K562 (cell line): ENCODE results near the gene AP4E1. TPM values are rescaled to one million over a fixed set of nuclear protein-coding genes. Genes with fewer than 3 reads are reported as not detected.

Experiments used
- ATAC-seq: fragments of 200-7000 bp; cut with Tn5 transposase; 3 replicates; pipeline ENCODE4 v1.9.1; 2020; ENCODE audit warnings: moderate library complexity
- BruUV-seq: library from RNA; stranded (reverse); fragments of 400-500 nt; replicated peaks from 2 replicates; lab custom pipeline; 2021; lab: Mats Ljungman, UMichigan
- CTCF ChIA-PET: fragments of 300-600 bp; formaldehyde crosslinking; extraction: SDS; loops from one replicate; lab custom pipeline; 2021; ENCODE audit warnings: low intra/inter-chr PET ratio; lab: Yijun Ruan, JAX
- POLR2A ChIA-PET: fragments of 300-600, 350-650 bp; sonication (Branson Sonifier 250); formaldehyde crosslinking; extraction: SDS; loops from one replicate; lab custom pipeline; 2021; ENCODE audit warnings: antibody characterized with exemption, inconsistent platforms; lab: Yijun Ruan, JAX
- DNase-seq, 4 experiments: peaks; one replicate each; pipeline versions ENCODE4 v3.0.0 to v3.0.0-alpha.2; 2011 to 2018; ENCODE audit warnings: low spot score in 3 of 4, mixed read lengths in 3 of 4; ENCODE audit errors: extremely low read depth in 1 of 4
- FAIRE-seq: peaks from 2 replicates; lab custom pipeline; 2011; peaks lifted over from hg19 to GRCh38; lab: Jason Lieb, UNC
- H2AFZ ChIP-seq: 2 replicates; pipeline ENCODE4 v1.6.0; 2011; ENCODE audit warnings: low read depth, low read length, control low read depth, inconsistent platforms
- H3K27ac ChIP-seq: fragments of 200-600 bp; 3 replicates; pipeline ENCODE4 v1.8.0; 2011; ENCODE audit warnings: low read depth, mild to moderate bottlenecking, control low read depth, inconsistent platforms, low read length, moderate library complexity, mixed read lengths; ENCODE audit errors: extremely low read depth
- H3K27me3 ChIP-seq, 2 experiments: fragments of 300-600 bp in 1 of 2; 2 replicates in 1 of 2; 3 replicates in 1 of 2; pipeline versions ENCODE4 v1.6.0 to v1.8.0; 2011; ENCODE audit warnings: inconsistent platforms in 2 of 2, low read length in 2 of 2, mild to moderate bottlenecking in 1 of 2, mixed read lengths in 1 of 2, moderate library complexity in 1 of 2; ENCODE audit not compliant: control insufficient read depth in 2 of 2, insufficient read depth in 2 of 2
- H3K36me3 ChIP-seq: fragments of 300-600 bp; 3 replicates; pipeline ENCODE4 v1.8.0; 2011; ENCODE audit warnings: mild to moderate bottlenecking, low read length, inconsistent platforms; ENCODE audit not compliant: control insufficient read depth, insufficient read depth
- H3K4me1 ChIP-seq, 2 experiments: fragments of 200-600 bp in 1 of 2; replicated peaks in 1 of 2; 2 replicates in 1 of 2; 3 replicates in 1 of 2; pipeline versions ENCODE4 v1.5.1 to v1.8.0; 2011; ENCODE audit warnings: inconsistent platforms in 2 of 2, low read length in 2 of 2, mild to moderate bottlenecking in 1 of 2, mixed read lengths in 1 of 2, moderate library complexity in 1 of 2; ENCODE audit not compliant: control insufficient read depth in 2 of 2, insufficient read depth in 2 of 2
- H3K4me2 ChIP-seq: 2 replicates; pipeline ENCODE4 v1.6.1; 2011; ENCODE audit warnings: low read length, control low read depth, inconsistent platforms, mixed read lengths; ENCODE audit not compliant: insufficient read depth
- H3K4me3 ChIP-seq: fragments of 200-600 bp; sonication (generic), shearing (Covaris generic); 2 replicates; pipeline ENCODE4 v1.5.1; 2016; ENCODE audit warnings: control low read depth, inconsistent platforms
- H3K79me2 ChIP-seq: fragments of 200-600 bp; 3 replicates; pipeline ENCODE4 v1.8.0; 2011; ENCODE audit warnings: low read length, inconsistent platforms; ENCODE audit not compliant: control insufficient read depth, insufficient read depth
- H3K9ac ChIP-seq, 2 experiments: 2 replicates each; pipeline versions ENCODE4 v1.6.0 to v1.6.1; 2011; ENCODE audit warnings: low read depth in 2 of 2, low read length in 2 of 2, control low read depth in 1 of 2, inconsistent platforms in 1 of 2, mild to moderate bottlenecking in 1 of 2, mixed read lengths in 1 of 2; ENCODE audit not compliant: insufficient read depth in 1 of 2
- H3K9me1 ChIP-seq: one replicate; pipeline ENCODE4 v1.6.0; 2011; ENCODE audit warnings: inconsistent platforms, mild to moderate bottlenecking, low read length, moderate library complexity; ENCODE audit not compliant: control insufficient read depth, insufficient read depth
- H3K9me3 ChIP-seq: replicated peaks from 2 replicates; pipeline ENCODE4 v1.5.1; 2011; ENCODE audit warnings: low read depth, low read length, inconsistent platforms; ENCODE audit not compliant: control insufficient read depth, insufficient read depth
- H4K20me1 ChIP-seq: replicated peaks from 2 replicates; pipeline ENCODE4 v1.6.1; 2011; ENCODE audit warnings: low read length, inconsistent platforms, mixed read lengths; ENCODE audit not compliant: control insufficient read depth, insufficient read depth
- ARID3B ChIP-seq: fragments of 250-450 bp; sonication (Bioruptor Pico); IDR thresholded peaks from 2 replicates; pipeline ENCODE4 v1.4.0; 2020; ENCODE audit warnings: borderline replicate concordance
- CXXC5 ChIP-seq: fragments of 250-450 bp; sonication (Bioruptor Pico); IDR thresholded peaks from 2 replicates; pipeline ENCODE4 v1.8.0; 2022; ENCODE audit warnings: inconsistent platforms, mild to moderate bottlenecking, moderate library complexity
- EZH2 ChIP-seq: IDR thresholded peaks from 2 replicates; pipeline ENCODE4 v1.6.1; 2012; ENCODE audit warnings: low read depth, mild to moderate bottlenecking, inconsistent platforms, low read length, borderline replicate concordance
- FIP1L1 ChIP-seq: fragments of 200-400 bp; formaldehyde crosslinking; IDR thresholded peaks from 2 replicates; pipeline ENCODE4 v1.6.1; 2018; ENCODE audit warnings: mild to moderate bottlenecking, low read depth, low read length; ENCODE audit not compliant: poor library complexity, severe bottlenecking
- FOSL1 ChIP-seq: fragments of 200-800 bp; sonication (Bioruptor generic); conservative IDR thresholded peaks from 2 replicates; pipeline ENCODE4 v1.6.1; 2016; ENCODE audit warnings: missing genetic modification characterization, missing compliant biosample characterization
- FOXA3 ChIP-seq, 2 experiments: fragments of 450-650 bp in 1 of 2; sonication (generic) in 1 of 2; formaldehyde crosslinking; IDR thresholded peaks in 1 of 2; conservative IDR thresholded peaks in 1 of 2; 2 replicates each; pipeline versions ENCODE4 v1.4.0 to v1.8.0; 2020 to 2022; ENCODE audit warnings: mild to moderate bottlenecking in 2 of 2, missing genetic modification reagents in 1 of 2
- PML ChIP-seq: IDR thresholded peaks from 2 replicates; pipeline ENCODE4 v1.6.1; 2012; ENCODE audit warnings: low read length, inconsistent platforms
- SNRNP70 ChIP-seq: fragments of 200-400 bp; formaldehyde crosslinking; optimal IDR thresholded peaks from 2 replicates; pipeline ENCODE3; 2017; ENCODE audit warnings: low read depth, low read length
- SRSF1 ChIP-seq: fragments of 200-400 bp; formaldehyde crosslinking; IDR thresholded peaks from 2 replicates; pipeline ENCODE4 v1.6.1; 2017; ENCODE audit warnings: mild to moderate bottlenecking, low read depth, low read length, moderate library complexity
- ZNF644 ChIP-seq: fragments of 200-800 bp; sonication (Bioruptor generic); IDR thresholded peaks from 2 replicates; pipeline ENCODE4 v1.6.1; 2016; ENCODE audit warnings: low read depth, missing genetic modification characterization, missing compliant biosample characterization
- WGBS: fragments of 100-300 bp; shearing (Covaris generic); methylation state at CpG from one replicate; pipeline ENCODE4 v1.1.6; 2016; ENCODE audit warnings: low coverage, mixed read lengths; ENCODE audit not compliant: insufficient coverage; ENCODE audit errors: missing lambda C conversion rate; 5-methylcytosine and 5-hydroxymethylcytosine counted together
- in situ Hi-C: fragments of 300-500 bp; cut with MboI; formaldehyde crosslinking; loops from 4 replicates; pipeline ENCODE4 v1.15.0; 2018; ENCODE audit warnings: inconsistent platforms, mixed read lengths
- intact Hi-C: fragments of 100-400 bp; cut with micrococcal nuclease; formaldehyde crosslinking; loops from 2 replicates; pipeline ENCODE4 v1.14.2; 2022
- polyA plus RNA-seq, 8 experiments: library from polyadenylated mRNA; depleted of rRNA in 4 of 8; stranded (reverse) in 5 of 8; unstranded in 3 of 8; fragments of >200 nt; fragmentation: Nextera tagmentation in 2 of 8; fragmentation: Illumina TruSeq in 1 of 8; extraction: Ambion mirVana in 2 of 8; extraction: Trizol in 1 of 8; gene quantifications; 2 replicates each; pipeline versions ENCODE4 v1.2.1 to v1.2.3, GENCODE V29; 2011 to 2014; ENCODE audit warnings: inconsistent platforms in 1 of 8, missing spikeins in 1 of 8
- total RNA-seq, 7 experiments: library from RNA; depleted of rRNA in 6 of 7; stranded (reverse); fragments of >200 nt in 6 of 7; fragmentation: Illumina TruSeq in 2 of 7; extraction: Trizol in 2 of 7; gene quantifications; 2 replicates each; pipeline versions ENCODE4 v1.2.1 to v1.2.3, GENCODE V29; 2011 to 2021; ENCODE audit warnings: low replicate concordance in 1 of 7

Gene AP4E1
- total and polyA plus RNA-seq, 9 of the 15 experiments (the other 6 are each of a cell fraction or from before 2014, with no cell fraction given): 1.3 to 11.5 (median 4.4) TPM

DNA sequence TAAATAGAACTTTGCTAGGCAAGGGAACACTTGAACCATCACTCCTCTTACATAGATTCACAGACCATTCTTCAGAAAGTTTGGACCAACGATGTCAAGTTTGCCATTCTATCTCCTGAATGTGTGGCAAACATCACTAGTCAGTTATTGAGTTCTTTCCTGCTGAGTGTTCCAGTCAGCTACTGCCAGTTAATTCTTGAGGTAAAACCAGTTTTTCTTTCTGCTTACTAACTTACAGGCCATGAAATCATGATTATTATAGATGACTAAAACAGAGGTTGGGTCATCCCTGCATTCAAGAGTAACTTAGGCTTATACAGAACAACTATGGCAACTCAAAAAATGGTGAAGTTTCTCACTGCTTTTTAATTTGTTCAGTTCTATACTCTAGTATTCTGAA, 88.2 kb downstream of the AP4E1 start:
- TF ChIP-seq SNRNP70: no peak
- no peak for TF ChIP-seq FOXA3 (CRISPR knock-in tag; conservative IDR thresholded peaks at IDR 0.05 in 1 of 2, IDR thresholded peaks at IDR 0.05 in 1 of 2)
- no peak for TF ChIP-seq ZNF644
- no peak for TF ChIP-seq CXXC5 (CRISPR knock-in tag)
- TF ChIP-seq SRSF1: no peak
- TF ChIP-seq ARID3B (CRISPR knock-in tag): no peak
- TF ChIP-seq PML: no peak
- TF ChIP-seq FIP1L1: no peak
- no peak for TF ChIP-seq FOSL1 (tag)
- no peak for TF ChIP-seq EZH2
- Histone ChIP-seq H3K4me3 (no peak overlapping the region), H2AFZ (no peak overlapping the region), H4K20me1 (no peaks in the 10 kb centered on the region), H3K4me2 (no peak overlapping the region), H3K9ac (no peak overlapping the region), H3K36me3 (peaks cover 16% of the 10 kb centered on the region), H3K79me2 (no peaks in the 10 kb centered on the region), H3K27me3 (no peaks in the 10 kb centered on the region), H3K9me1 (no peaks in the 10 kb centered on the region), H3K4me1 (no peaks in the 10 kb centered on the region), H3K9me3 (no peaks in the 10 kb centered on the region), H3K27ac (no peak overlapping the region)
- CTCF ChIA-PET: no interaction called here
- POLR2A ChIA-PET: no interaction called here
- BruUV-seq: no TSS peak
- intact Hi-C loops (no loop called here), in situ Hi-C loops (no loop called here)
- 100% methylated on average over 1 of the region's 1 CpG for WGBS
- ATAC-seq (no peak), DNase-seq (no peak), FAIRE-seq (no peak)
